Suppressor macrophage treated with lipopolysaccharide for 4 hours (primary cell): ENCODE measurements around the gene MRPL28.
"Not testable (repeated sequence)": the region's sequence is repeated elsewhere in the genome, so short reads cannot be mapped to it uniquely, and the experiment has no call there.

ENCODE experiments used
- DNase-seq: peaks from one replicate; pipeline ENCODE4 v3.0.0-alpha.2; 2020

The MRPL28 gene

DNA sequence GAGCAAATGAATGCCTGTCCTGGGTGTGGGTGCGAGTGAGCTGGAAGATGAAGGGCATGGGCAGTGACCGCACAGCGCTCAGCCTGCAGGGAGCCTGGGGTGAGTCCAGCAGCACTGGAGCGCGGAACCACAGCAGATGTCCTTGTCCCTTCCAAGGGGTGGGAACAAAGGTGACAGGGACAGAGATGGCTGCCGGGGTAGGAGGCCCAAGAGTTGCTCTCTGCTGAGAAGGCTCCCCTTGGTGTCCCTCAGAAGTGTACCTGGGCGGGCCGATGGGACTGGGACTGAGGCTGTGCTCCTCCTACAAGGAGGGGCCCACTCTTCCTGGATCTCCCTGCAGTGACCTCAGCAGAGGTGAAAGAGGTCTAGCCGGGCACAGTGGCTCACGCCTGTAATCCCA, 19.0 kb upstream of the MRPL28 start:
- DNase-seq: no peak

DNA sequence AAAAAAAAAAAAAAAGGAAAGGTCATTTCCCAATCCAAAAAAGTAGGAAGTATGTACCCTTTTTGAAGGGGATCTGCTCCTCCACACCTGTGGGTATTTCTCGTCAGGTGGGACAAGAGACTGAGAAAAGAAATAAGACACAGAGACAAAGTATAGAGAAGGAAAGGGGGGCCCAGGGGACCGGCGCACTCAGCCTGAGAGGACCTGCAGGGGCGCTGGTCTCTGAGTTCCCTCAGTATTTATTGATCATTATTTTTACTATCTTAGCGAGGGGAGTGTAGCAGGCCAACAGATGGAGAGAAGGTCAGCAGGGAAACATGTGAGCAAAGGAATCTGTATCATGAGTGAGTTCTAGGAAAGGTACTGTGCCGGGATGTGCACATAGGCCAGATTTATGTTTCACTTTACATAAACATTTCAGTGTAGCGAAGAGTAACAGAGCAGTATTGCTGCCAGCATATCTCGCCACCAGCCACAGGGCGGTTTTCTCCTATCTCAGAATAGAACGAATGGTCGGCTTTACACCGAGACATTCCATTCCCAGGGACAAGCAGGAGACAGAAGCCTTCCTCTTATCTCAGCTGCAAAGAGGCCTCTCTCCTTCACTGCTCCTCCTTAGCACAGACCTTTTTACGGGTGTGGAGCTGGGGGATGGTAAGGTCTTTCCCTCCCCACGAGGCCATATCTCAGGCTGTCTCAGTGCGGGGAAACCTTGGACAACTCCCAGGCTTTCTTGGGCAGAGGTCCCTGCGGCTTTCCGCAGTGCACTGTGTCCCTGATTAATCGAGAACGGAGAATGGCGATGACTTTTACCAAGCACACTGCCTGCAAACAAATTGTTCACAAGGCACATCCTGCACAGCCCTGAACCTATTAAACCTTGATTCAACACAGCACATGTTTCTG, 17.7 kb upstream of the MRPL28 start:
- not testable (repeated sequence) for DNase-seq

DNA sequence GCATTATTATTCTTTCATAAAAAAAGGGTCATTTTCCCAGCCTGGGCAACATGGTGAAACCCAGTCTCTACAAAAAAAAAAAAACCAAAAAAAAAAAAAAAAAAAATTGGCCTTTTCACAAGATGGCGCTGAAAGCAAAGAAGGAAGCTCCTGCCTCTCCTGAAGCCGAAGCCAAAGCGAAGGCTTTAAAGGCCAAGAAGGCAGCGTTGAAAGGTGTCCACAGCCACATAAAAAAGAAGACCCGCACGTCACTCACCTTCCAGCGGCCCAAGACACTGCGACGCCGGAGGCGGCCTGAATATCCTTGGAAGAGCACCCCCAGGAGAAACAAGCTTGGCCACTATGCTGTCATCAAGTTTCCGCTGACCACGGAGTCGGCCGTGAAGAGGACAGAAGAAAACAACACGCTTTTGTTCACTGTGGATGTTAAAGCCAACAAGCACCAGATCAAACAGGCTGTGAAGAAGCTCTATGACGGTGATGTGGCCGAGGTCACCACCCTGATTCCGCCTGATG, 16.4 kb upstream of the MRPL28 start:
- DNase-seq: peak; percentile 19

DNA sequence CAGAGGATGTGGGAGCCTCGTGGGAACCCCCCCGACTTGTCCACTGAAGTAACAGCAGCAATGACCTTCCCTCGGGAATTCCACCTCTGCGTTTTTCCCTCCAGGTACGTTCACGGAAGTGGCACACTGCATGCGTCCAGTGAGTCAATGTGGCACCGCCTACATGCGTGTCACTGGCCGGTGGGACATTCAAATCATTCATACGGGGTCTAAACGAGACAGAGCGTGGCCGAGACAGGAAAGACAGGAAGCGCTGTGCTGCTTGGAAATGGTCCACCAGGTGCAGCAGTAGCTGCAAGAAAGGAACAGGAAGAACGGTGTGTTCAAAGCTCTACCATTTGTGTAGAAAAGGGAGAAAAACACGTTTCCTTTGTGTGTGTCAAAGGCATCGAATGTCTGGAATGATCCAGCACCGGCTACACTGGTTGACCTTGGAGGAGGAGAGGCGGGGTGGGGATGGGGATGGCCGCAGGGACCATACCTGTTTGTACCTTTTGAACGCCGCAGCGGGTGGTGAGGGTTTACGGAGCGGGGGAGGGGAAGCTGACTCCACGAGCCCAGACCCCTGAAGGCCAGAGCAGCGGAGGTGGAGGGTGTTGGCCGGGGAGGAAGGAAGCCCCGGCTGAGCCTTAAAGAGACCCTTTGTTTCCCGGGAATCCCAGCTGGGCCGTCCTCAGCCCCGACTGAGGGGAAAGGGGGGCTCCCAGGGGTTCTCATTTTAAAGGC, 13.2 kb upstream of the MRPL28 start:
- peak; percentile 32 for DNase-seq

GRCh38 chr16:381789-382717, 11.7 kb upstream of the MRPL28 start, which contains the start of gene PGAP6:
Gene PGAP6 (minus strand): TSS chr16:381978. CDS start chr16:381821, 157 bp downstream.
- DNase-seq: peak; percentile 88

- DNase-seq: peak; percentile 27
Measured at GRCh38 chr16:381012-381788, 10.9 kb upstream of the MRPL28 start.

DNA sequence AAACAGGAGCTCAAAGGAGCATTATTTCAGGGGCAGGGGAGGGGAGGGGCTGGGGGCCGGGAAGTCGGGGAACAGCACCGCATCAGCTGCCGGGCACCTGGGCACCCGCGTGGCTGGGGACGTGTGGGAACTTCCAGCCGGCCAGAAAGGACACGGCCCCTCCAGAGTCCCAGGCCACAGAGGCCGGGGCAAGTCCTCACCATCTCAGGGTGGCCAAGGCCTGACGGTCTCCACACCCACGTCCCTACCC, 10.3 kb upstream of the MRPL28 start:
- peak; percentile 15 for DNase-seq

- no peak for DNase-seq
Measured at GRCh38 chr16:379961-380761, 9.8 kb upstream of the MRPL28 start.

DNA sequence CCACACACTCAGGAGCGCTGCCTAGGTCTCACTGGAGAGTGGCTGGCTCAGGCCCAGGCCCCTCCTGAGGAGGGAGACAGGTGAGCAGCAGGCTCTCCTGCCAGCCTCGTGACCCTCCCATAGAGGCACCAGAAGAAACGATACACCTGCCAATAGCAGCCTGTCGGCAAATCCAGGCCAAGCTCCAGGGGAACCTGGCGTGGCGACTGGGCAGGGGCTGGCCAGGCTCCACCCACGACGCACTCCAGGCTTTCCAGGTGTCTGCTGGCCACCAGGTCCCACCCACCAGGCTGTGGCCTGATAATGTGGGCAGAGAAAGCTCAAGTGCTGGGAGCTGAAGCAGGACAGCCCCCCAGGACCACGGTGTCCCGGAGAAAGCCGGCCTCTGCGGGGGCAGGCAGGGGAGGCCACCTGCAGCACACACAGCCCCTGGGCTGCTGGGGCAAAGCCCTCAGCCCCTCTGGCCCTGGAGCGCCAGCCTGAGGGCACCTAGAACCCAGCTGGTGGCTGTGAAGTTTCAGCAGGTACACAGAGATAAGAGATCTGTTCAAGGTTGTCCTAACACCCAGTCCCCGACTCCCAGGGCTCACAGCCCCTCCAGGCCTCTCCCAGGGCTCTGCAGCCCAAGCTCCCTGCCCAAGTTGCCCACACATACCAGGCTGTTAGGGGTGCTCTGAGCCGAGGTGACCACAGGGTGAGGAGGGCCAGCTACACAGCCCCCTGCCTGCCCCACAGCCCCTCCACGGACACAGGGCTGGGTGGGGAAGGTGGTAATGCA, 9.0 kb upstream of the MRPL28 start:
- DNase-seq: no peak

DNA sequence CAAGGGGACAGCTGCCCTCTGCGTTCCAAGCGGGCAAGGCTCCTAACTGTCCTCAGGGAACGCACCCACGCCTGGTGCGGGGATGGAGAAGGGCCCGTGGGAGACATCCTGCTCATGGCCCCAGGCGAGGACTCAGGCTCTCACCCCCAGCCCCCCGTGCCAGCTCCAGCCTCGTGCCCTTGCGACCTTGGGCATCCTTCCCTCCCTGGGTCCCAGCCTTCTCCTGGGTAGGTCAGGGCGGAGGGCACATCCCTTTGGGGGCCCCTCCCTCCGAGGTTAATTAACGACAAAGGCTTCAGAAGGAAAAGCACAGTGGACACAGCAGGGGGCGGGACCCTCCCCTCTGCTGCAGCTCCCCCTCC, 8.5 kb upstream of the MRPL28 start:
- DNase-seq: no peak

- not testable (repeated sequence) for DNase-seq
Measured at GRCh38 chr16:378113-378820, 7.9 kb upstream of the MRPL28 start.

DNA sequence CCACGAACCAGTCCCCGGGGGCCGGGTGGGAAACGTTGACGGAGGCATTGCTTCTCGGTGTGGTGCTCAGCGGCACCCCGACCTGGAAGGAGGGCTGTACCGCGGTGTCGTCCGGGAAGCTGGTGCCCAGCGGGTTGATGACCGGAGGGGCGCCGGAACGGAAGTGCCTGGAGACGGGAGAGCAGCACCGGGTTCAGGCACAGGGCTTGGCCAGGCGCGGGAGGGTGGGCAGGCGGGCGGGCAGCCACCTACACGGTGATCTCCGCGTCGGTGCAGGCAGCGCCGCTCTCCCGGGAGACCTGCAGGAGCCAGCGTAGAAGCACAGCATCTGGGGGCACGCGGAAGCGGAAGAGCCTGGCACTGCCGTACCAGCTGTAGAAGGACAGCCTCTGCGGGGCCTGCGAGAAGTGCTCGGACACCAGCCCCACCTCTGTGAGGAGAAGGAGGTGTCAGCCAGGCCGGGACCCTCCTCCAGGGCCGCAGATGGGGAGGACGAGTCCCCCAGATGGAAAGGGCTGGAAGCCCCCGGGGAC, 7.1 kb upstream of the MRPL28 start:
- no peak for DNase-seq

DNA sequence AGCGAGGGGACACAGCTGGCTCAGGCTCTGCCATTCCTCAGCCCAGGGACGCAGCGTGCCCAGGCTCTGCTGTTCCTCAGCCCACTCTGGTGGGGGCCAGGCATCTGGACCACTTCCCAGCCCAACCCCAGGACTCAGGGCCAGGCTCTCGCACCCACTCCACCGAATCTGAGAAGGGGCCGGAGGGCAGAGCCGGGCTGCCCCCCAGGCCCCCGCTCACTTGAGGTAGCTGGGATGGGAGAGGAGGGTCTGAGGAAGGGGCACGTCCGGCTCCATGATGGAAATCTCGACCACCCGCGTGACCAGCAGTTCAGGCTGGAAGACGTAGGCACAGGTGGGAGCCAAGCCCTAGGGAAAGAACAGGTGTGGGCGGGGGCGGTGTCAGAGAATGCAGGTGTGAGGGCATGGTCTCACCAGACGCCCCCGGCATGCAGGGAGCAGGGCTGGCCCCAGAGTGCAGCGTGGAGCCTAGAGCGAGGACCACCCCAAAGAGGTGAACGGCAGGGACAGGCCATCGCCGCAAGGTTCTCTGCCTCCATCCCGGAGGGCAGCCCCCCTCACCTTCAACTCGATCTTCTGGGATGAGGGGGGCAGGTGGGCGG, 6.6 kb upstream of the MRPL28 start:
- no peak for DNase-seq

DNA sequence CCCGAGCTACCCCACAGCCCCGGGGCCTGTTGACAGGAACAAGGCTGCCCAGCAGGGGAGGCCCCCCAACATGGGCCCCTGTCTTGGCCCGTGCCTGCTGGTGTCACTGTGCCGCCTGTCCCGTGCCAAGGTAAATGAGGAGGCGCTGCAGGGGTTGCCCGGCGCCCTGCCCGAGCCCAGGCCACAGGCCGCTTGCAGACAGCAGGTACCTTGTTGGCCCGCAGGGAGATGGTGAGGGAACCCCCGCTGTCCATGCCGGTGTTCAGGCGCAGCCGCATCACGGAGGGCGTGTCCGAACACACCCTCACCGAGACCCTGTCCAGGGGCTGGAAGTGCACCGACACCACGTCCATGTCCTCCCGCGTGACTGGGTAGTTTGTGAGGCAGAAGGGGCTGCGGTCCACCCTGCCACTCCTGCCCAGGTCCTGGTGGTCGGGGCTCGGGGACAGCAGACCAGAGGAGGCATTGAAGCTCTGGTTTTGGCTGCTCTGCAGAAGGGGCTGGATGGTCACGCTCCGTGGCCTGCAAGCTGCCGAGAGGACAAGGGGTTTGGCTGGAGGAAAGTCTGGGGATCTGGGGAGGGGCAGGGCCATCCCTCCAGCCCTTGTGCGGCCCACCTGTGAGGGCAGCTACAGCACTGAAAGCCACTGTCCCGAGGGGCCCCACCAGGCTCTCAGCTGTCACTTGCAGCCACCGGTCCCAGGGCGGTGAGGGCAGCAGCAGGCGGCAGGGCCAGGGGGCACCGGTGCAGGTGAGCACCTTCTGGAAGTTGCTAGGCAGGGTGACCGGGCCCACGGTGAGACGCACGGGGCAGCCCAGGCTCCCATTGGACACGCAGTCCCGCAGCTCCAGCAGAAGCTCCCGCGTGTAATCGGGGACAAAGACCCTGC, 5.8 kb upstream of the MRPL28 start:
- no peak for DNase-seq

- DNase-seq: no peak
Measured at GRCh38 chr16:375212-375611, 4.9 kb upstream of the MRPL28 start.

GRCh38 chr16:374616-374926, 4.2 kb upstream of the MRPL28 start:
- no peak for DNase-seq

DNA sequence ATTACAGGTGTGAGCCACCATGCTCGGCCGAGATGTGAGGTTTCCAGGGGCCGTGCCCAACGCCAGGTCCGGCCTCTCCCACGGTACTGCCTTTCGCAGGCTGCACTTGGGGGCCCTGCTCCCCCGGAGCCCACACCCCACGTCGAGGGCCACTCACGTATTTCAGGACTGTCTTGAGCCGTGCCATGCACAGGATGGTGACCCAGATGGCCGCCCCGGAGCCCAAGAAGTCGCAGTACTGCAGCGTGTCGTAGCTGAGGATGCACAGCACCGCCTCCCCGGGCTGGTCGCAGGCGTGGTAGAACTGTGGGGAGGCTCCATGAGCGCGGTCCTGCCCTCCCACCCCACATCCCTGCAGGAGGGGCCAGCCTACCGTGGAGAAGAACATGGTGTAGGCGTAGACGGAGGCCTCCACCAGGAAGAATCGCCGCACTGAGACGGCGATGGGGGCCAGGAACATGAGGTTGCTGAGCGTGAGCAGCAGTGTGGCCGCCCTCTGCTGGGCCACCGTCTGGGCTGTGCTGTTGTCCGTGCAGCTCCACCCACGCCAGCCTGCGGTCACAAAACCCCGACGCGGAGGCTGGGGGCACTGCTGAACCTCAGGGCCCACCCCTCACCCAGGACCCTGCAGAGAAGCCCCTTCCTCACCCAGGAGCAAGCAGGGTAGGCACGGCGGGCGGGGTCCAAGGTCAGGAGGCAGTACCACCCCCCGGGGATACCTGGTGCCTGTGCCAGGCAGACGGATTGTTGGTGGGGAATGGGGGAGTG, 3.7 kb upstream of the MRPL28 start:
- no peak for DNase-seq
